Activated T-cell treated with anti-CD3 and anti-CD28 coated beads, Interleukin-2, amount 50 U/mL, for 72 hours (primary cell): ENCODE measurements around the gene ATP5F1D. TPM values are rescaled to one million over a fixed set of nuclear protein-coding genes. Genes with fewer than 3 reads are reported as not detected.

Experiments
- ATAC-seq, 2 donors: fragments of 150-1000 bp; cut with Tn5 transposase; replicated peaks in 1 of 2; 2 replicates each; pipeline ENCODE4 v1.10.0; 2021; ENCODE audit warnings: moderate library complexity in 2 of 2, mild to moderate bottlenecking in 1 of 2
- DNase-seq, 2 donors: peaks; one replicate each; pipeline ENCODE4 v3.0.0; 2021 to 2022; ENCODE audit warnings: mixed read lengths in 1 of 2
- H3K27ac Mint-ChIP-seq: one replicate; pipeline ENCODE4 v1.8.0; 2022; ENCODE audit warnings: mild to moderate bottlenecking, moderate library complexity, mixed read lengths
- H3K27me3 Mint-ChIP-seq: one replicate; pipeline ENCODE4 v1.8.0; 2022; ENCODE audit warnings: low read depth, mixed read lengths
- H3K36me3 Mint-ChIP-seq, 2 donors: one replicate each; pipeline ENCODE4 v1.8.0; 2022; ENCODE audit warnings: mixed read lengths in 2 of 2, mild to moderate bottlenecking in 1 of 2; ENCODE audit not compliant: insufficient read depth in 2 of 2
- H3K4me1 Mint-ChIP-seq: one replicate; pipeline ENCODE4 v1.8.0; 2022; ENCODE audit warnings: low read depth, mixed read lengths
- H3K4me3 Mint-ChIP-seq, 2 donors: one replicate each; pipeline ENCODE4 v1.8.0; 2022; ENCODE audit warnings: mild to moderate bottlenecking in 2 of 2, mixed read lengths in 2 of 2, moderate library complexity in 2 of 2
- H3K9me3 Mint-ChIP-seq, 2 donors: one replicate each; pipeline ENCODE4 v1.8.0; 2022; ENCODE audit warnings: mixed read lengths in 2 of 2
- total RNA-seq, 2 donors: library from RNA; stranded (reverse); gene quantifications; one replicate each; pipeline ENCODE4 v1.2.3, GENCODE V29; 2022

ATP5F1D gene
- total RNA-seq, 2 donors from 2014 or later, result 169 to 201 TPM

DNA sequence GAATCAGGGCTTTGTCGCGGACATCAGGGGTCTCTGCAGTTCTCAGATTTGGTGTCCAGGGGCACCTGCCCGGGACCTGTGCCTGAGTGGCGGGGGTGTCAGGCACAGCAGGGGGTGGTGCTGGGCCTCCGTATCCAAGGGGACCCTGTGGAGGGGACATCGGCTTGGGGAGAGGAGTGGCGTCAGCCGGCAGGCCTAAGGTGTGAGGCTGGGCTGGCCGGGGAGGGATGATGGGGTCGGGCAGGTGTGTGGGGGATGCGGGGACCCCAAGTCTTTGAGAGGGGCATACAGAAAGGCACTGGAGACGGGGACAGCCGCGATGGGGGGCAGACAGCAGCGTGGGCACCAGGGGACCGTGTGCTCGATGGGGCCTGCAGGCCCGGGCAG is 46.7 kb downstream of the ATP5F1D start:
- DNase-seq (no peak), ATAC-seq (no peak)
- no peak overlapping the region for H3K27ac Mint-ChIP-seq
- no peaks in the 10 kb centered on the region for H3K36me3 Mint-ChIP-seq
- H3K4me1 Mint-ChIP-seq, result peaks cover 5% of the 10 kb centered on the region
- H3K27me3 Mint-ChIP-seq, result peaks cover 21% of the 10 kb centered on the region
- no peaks in the 10 kb centered on the region for H3K9me3 Mint-ChIP-seq
- H3K4me3 Mint-ChIP-seq, result no peak overlapping the region

DNA sequence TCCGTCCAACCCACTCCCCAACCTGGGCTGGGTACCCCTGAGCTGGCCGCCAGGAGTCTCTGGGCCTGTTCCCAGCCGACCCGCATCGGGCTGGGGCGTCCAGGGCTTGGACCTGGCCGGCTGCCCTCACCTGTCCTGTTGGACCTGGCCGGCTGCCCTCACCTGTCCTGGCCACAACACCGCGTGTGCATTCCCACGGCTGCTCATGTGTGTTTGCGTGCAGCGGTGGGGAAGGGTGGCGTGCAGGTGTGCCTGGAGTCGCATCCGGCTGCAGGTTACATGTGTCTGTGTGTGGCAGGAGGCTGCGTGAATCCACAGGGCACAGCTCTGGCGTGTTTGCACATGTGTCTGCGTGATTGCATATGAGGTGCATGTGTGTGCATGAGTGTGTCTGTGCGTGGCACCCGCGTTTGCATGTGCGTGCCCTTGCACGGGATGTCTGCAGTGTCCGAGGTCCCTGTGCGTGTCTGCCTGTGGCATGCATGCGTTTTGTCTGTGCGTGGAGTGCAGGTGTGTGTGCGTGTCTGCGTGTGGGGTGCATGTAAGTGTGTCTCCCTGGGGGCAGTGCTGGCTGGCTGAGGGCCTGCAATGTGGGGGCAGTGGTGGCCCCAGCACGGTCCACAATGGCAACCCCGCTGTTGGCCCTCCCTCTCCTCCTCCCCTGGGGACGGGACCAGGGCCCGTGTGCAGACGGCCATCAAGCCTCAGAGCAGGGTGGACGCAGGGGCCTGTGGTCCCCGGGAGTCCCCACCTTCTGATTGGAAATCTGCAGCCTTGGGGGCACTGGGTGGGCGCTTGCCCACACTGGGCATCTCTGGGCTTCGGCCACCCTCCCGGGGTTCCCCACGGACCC is 47.5 kb downstream of the ATP5F1D start:
- Mint-ChIP-seq H3K4me1 (peaks cover 5% of the 10 kb centered on the region), H3K4me3 (no peak overlapping the region), H3K27ac (no peak overlapping the region), H3K27me3 (peaks cover 19% of the 10 kb centered on the region), H3K9me3 (no peaks in the 10 kb centered on the region), H3K36me3 (no peaks in the 10 kb centered on the region)
- ATAC-seq (no peak), DNase-seq (no peak)

DNA sequence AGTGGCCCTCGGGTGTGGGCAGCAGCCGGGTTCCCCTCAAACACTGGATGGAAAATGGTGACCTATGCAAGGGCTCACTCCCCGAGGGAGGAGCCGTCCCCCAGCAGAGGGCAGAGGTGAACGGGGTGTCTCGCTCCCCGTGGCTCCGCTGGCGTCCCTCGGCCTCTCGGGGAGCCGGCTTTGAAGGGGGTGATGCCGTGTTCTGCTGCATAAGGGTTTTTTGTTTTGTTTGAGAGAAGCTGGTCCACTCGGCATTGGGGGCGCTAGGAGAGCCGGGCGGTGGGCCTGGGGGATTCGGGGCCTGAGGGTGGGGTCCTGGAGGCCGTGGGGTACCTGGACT is 48.1 kb downstream of the ATP5F1D start:
- no peak for ATAC-seq
- Mint-ChIP-seq H3K36me3 (no peaks in the 10 kb centered on the region), H3K27me3 (peaks cover 13% of the 10 kb centered on the region), H3K9me3 (no peaks in the 10 kb centered on the region), H3K4me1 (peaks cover 8% of the 10 kb centered on the region), H3K4me3 (no peak overlapping the region), H3K27ac (no peak overlapping the region)
- DNase-seq, result no peak

DNA sequence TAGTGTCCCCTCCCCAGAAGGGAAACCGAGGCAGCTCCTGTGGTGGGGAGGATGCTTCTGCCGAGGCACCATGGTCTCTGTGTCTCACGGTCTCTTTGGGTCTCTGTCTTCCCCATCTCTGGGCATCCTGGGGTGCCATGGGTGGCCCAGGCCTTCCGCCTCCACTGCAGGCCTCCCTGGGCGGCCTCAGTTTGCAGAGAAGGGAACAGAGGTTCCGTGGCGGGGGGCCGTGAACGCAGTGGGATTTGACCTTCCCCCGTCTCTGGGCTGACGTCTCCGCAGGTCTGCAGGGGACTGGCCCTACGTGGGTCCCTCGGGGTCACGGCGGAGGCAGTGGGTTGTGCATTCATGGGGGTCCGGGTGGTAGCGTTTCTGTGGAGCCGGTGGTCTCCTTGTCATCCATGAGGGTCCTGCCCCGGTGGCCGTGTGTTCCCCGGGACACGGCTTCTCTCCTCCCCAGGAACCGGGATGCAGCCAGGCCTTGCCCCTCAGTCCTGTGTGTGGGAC is 48.7 kb downstream of the ATP5F1D start:
- no peak for ATAC-seq
- H3K9me3 Mint-ChIP-seq, result no peaks in the 10 kb centered on the region
- H3K4me3 Mint-ChIP-seq, result no peak overlapping the region
- H3K36me3 Mint-ChIP-seq, result no peaks in the 10 kb centered on the region
- H3K4me1 Mint-ChIP-seq, result peaks cover 11% of the 10 kb centered on the region
- DNase-seq, result no peak
- no peak overlapping the region for H3K27ac Mint-ChIP-seq
- H3K27me3 Mint-ChIP-seq, result peaks cover 7% of the 10 kb centered on the region

DNA sequence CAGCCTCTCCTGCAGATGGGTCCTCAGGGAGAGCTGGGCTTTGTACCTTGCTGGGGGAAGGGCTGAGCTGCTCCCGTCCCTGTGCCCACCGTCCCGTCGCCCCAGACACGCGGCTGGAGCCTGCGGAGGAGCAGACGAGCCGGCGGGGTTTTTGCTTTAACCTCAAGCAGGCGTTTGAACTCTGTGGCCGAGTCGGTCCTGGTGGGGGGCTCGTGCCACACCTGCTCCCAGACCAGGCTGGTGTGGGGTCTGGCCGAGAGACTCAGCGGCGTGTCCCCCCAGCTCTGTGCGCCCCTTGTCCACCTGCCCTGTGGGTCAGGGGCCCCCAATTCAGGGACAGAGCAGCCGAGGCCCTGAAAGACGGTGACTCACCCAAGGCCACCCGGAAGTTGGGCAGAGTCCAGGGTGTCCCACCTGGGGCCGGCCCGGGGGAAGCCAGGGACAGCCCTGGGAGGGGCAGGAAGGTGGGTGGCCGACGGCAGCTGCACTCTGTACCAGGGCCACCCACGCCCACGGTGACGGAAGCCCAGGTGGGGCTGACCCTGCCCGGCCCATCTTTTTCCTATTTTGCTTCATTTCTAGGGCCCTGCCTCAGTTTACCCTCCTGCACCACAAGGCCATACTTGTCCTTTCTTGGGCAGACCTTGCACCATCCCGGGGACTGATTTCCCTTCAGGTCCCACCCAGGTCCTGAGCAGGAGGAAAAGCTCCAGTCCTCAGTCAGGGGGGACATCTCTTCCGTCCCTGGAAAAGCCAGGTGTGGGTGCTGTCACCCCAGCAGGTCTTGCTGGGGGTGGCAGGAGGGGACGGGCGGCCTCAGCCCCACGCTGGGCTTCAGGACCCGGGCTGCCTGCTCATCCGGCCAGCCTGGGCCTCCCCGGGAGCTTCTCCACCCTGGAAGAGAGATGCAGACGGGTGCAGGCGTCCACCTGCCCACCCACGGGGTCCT is 49.4 kb downstream of the ATP5F1D start:
- Mint-ChIP-seq H3K9me3 (no peaks in the 10 kb centered on the region), H3K27me3 (peaks cover 6% of the 10 kb centered on the region), H3K27ac (no peak overlapping the region), H3K4me1 (peaks cover 11% of the 10 kb centered on the region), H3K4me3 (no peak overlapping the region), H3K36me3 (no peaks in the 10 kb centered on the region)
- DNase-seq, result no peak
- no peak for ATAC-seq

DNA sequence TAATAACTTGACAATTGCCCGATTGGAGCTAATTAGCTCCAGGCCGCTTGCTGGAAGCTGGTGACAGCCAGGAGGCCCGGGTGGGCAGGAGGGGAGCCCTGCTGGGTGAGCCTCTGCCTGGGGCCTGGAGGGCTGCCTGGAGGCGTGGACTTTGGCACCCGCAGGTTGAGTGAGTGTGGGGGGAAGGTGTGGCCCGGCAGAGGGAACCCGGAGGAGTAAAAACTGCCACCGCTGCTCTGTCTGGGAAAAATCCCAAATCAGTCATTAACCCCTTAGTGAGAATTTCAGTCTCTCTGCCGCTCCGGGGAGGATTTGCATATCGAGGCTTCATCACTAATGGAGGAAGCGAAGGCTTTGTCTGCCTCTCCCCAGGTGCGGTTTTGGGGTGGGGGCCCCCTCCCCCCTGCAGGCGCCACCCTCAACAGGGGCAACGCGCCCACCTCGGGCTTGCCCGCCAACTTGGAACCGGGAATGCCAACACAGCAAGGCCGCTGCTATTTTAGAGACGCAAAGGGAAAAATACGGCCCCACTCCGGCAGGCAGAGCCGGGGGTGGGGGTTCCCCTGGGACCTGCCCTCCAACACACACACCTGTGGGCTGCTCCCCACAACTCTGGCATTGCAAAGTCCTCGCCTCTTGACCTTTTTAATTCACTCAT is 50.3 kb downstream of the ATP5F1D start:
- Mint-ChIP-seq H3K4me1 (peaks cover 6% of the 10 kb centered on the region), H3K36me3 (no peaks in the 10 kb centered on the region), H3K27ac (no peak overlapping the region), H3K27me3 (no peaks in the 10 kb centered on the region), H3K4me3 (no peak overlapping the region), H3K9me3 (no peaks in the 10 kb centered on the region)
- no peak for ATAC-seq
- no peak for DNase-seq

DNA sequence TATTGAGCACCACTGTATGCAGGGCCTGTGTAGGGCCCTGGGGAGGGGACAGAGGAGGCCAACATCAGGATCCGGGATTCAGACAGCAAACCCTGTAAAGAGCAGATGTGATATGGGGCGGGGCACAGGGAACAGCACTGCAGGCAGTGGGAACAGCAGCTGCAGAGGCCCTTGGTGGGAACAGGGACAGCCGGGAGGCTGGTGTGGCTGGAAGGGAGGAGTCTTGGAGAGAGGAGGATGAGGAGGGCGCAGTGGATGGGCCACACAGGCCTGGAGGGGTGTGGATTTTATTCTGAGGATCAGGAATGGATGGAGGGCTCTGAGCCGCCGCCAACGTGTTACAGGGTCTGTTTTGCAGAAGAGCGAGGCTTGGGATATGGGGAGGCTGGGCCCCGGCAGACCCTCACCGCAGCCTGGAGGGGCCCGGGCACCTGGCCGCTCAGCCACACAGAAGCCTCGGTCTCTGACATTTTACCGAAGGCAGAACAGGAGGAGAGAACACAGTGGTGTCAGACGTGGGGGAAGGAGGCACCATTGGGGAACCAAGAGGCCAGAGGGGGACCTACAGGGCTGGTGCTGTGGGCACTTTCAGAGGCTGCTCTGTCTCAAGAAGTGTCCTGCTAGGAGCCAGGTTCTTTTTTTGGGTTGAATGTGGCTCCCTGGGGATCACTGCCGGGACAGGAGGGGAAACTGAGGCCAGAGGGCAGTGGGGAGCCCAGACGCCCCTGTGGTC is 51.0 kb downstream of the ATP5F1D start:
- Mint-ChIP-seq H3K9me3 (no peaks in the 10 kb centered on the region), H3K36me3 (no peaks in the 10 kb centered on the region), H3K4me1 (peaks cover 6% of the 10 kb centered on the region), H3K27me3 (no peaks in the 10 kb centered on the region), H3K4me3 (no peak overlapping the region), H3K27ac (no peak overlapping the region)
- ATAC-seq, result no peak
- DNase-seq, result no peak

DNA sequence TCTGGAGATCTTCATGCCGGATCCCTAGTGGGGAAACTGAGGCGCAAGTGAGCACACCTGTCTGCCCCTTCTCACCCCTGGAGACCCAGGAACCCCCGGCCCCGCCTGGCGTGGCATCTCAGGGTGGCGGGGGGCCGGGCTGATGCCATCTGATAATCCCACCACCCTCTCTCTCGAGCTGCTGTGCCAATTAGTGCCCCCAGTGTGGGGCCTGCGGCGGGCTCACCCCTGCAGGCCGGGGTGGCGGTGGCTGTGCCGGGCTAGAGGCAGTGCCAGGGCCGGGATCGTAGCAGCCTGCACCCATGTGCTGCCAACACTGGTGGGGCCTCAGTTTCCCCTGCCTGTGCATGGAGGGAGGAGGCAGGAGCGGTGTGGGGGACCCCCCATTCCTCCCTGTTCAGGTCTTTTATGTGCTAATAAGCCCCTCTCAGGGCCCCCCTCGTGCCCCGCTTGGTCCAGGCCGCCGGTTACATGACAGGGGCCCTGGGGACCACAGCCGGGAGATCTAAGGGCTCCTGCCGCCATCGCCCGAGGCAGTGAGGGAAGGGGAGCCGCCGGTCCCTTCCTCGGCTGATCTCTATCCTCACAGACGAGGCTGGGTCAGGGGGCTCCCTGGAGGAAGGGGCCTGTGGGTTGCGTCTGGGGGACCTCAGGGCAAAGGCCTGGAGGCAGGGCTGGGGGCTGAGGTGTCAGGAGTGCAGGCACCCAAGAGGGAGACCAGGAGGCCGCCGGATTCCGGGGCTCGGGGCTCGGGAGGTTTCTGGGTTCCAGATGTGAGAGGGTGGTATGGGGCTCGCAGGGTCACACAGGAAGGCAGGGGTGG is 52.4 kb downstream of the ATP5F1D start:
- H3K36me3 Mint-ChIP-seq, result no peaks in the 10 kb centered on the region
- ATAC-seq (no peak), DNase-seq (no peak)
- no peaks in the 10 kb centered on the region for H3K27me3 Mint-ChIP-seq
- H3K4me1 Mint-ChIP-seq, result peaks cover 6% of the 10 kb centered on the region
- no peak overlapping the region for H3K27ac Mint-ChIP-seq
- H3K4me3 Mint-ChIP-seq, result no peak overlapping the region
- no peaks in the 10 kb centered on the region for H3K9me3 Mint-ChIP-seq

Other genes starting within 250 kb of the ATP5F1D start
- gene GRIN3B, start 241.3 kb upstream of the ATP5F1D start, total RNA-seq, result under 1 TPM; 0.10 to 0.35 TPM
- gene TMEM259, start 220.6 kb upstream of the ATP5F1D start, total RNA-seq, result 100 to 1,000 TPM; 125 to 127 TPM
- gene RNU6-2, start 220.2 kb upstream of the ATP5F1D start, total RNA-seq, result not detected
- 100 to 1,000 TPM in 1 of 2 donors, 10 to 100 TPM in 1; 98.9 to 124 TPM for gene CNN2, start 215.1 kb upstream of the ATP5F1D start, total RNA-seq
- gene ABCA7, start 201.6 kb upstream of the ATP5F1D start, total RNA-seq, result 10 to 100 TPM; 34.3 to 37.1 TPM
- 100 to 1,000 TPM; 235 to 236 TPM for gene ARHGAP45, start 174.6 kb upstream of the ATP5F1D start, total RNA-seq
- 100 to 1,000 TPM; 176 to 179 TPM for gene POLR2E, start 146.4 kb upstream of the ATP5F1D start, total RNA-seq
- 100 to 1,000 TPM; 251 to 308 TPM for gene GPX4, start 137.8 kb upstream of the ATP5F1D start, total RNA-seq
- 100 to 1,000 TPM; 142 to 146 TPM for gene SBNO2, start 67.5 kb upstream of the ATP5F1D start, total RNA-seq
- 10 to 100 TPM; 81.5 to 86.3 TPM for gene STK11, start 36.0 kb upstream of the ATP5F1D start, total RNA-seq
- under 1 TPM; 0.38 to 0.58 TPM for gene CBARP, start 3.7 kb upstream of the ATP5F1D start, total RNA-seq
- 10 to 100 TPM; 72.3 to 75.4 TPM for gene MIDN, start 6.8 kb downstream of the ATP5F1D start, total RNA-seq
- gene CIRBP, start 27.6 kb downstream of the ATP5F1D start, total RNA-seq, result 100 to 1,000 TPM; 400 to 456 TPM
- 10 to 100 TPM; 59.8 to 69.1 TPM for gene FAM174C, start 33.8 kb downstream of the ATP5F1D start, total RNA-seq
- not detected for gene EFNA2, start 44.1 kb downstream of the ATP5F1D start, total RNA-seq
- gene NDUFS7, start 142.2 kb downstream of the ATP5F1D start, total RNA-seq, result 100 to 1,000 TPM in 1 of 2 donors, 10 to 100 TPM in 1; 96.5 to 107 TPM
- 10 to 100 TPM; 13.6 to 17.7 TPM for gene GAMT, start 159.8 kb downstream of the ATP5F1D start, total RNA-seq
- 100 to 1,000 TPM; 219 to 252 TPM for gene DAZAP1, start 165.8 kb downstream of the ATP5F1D start, total RNA-seq
- 1,000 to 10,000 TPM; 1,293 to 1,490 TPM for gene RPS15, start 196.6 kb downstream of the ATP5F1D start, total RNA-seq
- gene APC2, start 208.4 kb downstream of the ATP5F1D start, total RNA-seq, result under 1 TPM; 0.02 to 0.14 TPM
- gene C19orf25, start 237.5 kb downstream of the ATP5F1D start, total RNA-seq, result 10 to 100 TPM; 28.1 to 31.7 TPM
- gene PCSK4, start 248.6 kb downstream of the ATP5F1D start, total RNA-seq, result 10 to 100 TPM; 13.3 to 16.6 TPM
- gene REEP6, start 249.4 kb downstream of the ATP5F1D start, total RNA-seq, result 1 to 10 TPM; 1.7 to 3.8 TPM